Measurements from ENCODE around the gene YES1. TPM values are rescaled to one million over a fixed set of nuclear protein-coding genes. Genes with fewer than 3 reads are reported as not detected.

The YES1 gene
- total and polyA plus RNA-seq, 2 of the 13 experiments (the other 11 are each of a cell fraction or from before 2014, with no cell fraction given) = 17.2 to 70.8 TPM

DNA sequence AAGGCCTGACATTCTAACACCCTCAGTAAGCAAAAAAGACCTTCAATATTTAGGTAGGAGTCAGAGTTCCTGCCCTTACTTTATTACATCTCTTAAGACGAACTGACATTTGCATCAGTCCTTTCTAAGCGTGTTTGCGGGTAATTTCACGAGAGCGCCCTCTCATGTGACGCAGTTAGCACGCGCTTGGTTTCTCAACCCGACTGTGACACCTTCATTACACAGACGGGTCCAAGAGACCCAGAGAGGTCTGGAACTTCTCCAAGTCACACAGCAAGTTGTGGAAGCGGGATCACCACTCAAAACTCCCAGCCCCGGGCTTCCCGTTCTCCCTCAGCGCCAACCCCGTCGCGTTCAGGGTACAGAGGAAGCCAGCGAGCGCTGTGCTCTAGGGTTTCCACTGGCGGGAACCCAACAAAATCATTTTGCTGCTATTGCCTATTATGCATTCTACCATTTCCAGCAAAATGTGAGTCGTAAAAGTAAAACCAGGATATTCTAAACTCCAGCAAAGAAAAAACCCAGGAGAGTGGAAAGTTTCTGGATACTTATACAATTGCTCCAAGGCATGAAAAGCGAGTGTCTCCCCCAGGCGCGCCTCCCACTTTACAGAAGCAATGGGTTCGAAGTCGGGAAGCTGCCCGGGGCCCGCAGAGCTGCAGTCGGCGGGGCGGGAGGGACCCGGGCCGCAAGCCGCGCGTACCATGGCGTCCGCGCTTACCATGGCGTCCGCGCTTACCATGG lies 100.2 kb downstream of the YES1 start (continued):
- TF ChIP-seq, protein P1, sequence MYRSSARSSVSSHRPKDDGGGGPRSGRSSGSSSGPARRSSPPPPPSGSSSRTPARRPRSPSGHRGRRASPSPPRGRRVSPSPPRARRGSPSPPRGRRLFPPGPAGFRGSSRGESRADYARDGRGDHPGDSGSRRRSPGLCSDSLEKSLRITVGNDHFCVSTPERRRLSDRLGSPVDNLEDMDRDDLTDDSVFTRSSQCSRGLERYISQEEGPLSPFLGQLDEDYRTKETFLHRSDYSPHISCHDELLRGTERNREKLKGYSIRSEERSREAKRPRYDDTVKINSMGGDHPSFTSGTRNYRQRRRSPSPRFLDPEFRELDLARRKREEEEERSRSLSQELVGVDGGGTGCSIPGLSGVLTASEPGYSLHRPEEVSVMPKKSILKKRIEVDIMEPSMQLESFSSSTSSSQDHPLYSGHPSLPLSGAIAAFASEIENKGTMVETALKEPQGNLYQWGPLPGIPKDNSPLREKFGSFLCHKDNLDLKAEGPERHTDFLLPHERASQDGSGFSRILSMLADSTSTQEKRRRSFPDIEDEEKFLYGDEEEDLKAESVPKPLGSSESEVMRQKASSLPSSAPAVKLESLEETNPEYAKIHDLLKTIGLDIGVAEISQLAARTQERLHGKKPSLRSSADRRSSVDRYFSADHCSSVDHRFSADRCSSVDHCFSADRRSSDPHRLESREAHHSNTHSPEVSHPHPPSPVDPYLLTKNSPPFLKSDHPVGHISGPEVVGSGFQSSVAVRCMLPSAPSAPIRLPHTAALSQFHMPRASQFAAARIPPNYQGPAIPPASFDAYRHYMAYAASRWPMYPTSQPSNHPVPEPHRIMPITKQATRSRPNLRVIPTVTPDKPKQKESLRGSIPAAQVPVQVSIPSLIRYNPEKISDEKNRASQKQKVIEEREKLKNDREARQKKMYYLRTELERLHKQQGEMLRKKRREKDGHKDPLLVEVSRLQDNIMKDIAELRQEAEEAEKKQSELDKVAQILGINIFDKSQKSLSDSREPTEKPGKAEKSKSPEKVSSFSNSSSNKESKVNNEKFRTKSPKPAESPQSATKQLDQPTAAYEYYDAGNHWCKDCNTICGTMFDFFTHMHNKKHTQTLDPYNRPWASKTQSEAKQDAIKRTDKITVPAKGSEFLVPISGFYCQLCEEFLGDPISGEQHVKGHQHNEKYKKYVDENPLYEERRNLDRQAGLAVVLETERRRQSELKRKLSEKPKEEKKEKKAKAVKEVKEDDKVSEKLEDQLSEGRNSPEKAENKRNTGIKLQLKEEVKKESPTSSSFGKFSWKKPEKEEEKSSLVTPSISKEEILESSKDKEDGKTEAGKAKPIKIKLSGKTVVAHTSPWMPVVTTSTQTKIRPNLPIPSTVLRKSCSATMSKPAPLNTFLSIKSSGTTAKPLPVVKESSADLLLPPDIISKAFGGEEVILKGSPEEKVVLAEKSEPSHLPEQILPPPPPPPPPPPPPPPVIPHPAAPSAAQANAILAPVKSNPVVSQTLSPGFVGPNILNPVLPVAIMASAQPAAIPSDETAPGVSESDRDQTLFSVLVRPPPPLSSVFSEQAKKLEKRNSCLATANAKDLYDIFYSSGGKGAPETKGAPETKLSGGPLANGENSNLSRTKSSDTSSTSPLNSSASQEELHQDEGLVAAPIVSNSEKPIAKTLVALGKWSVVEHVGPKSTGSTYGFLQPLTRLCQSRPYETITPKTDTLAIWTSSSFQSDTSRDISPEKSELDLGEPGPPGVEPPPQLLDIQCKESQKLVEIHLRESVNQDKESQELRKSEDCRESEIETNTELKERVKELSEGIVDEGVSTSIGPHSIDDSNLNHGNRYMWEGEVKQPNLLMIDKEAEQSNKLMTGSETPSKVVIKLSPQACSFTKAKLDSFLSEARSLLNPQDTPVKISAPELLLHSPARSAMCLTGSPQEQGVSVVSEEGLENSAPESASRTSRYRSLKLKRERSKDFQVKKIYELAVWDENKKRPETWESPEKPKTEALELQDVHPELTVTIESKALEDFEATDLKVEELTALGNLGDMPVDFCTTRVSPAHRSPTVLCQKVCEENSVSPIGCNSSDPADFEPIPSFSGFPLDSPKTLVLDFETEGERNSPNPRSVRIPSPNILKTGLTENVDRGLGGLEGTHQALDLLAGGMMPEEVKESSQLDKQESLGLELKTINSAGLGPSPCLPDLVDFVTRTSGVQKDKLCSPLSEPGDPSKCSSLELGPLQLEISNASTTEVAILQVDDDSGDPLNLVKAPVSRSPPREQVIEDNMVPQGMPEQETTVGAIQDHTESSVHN (CRISPR knock-in tag; IDR thresholded peaks at IDR 0.05) = no peak
- TF ChIP-seq HMGA1 (CRISPR knock-in tag; conservative IDR thresholded peaks at IDR 0.05) (no peak), ZNF333 (CRISPR knock-in tag; IDR thresholded peaks at IDR 0.05; ENCODE audit: borderline replicate concordance) (0 out of 2 replicates have a peak, but pooled peaks have one; percentile 6), ZNF280B (CRISPR knock-in tag; IDR thresholded peaks at IDR 0.05; ENCODE audit: borderline replicate concordance) (no peak), EHMT2 (IDR thresholded peaks at IDR 0.05; ENCODE audit: borderline replicate concordance, low read depth, low read length) (no peak), KLF6 (CRISPR knock-in tag; IDR thresholded peaks at IDR 0.05) (no peak; the same call in 1 of the 2 replicates), ZNF18 (CRISPR knock-in tag; IDR thresholded peaks at IDR 0.05; ENCODE audit: insufficient replicate concordance) (no peak), ZNF33B (CRISPR knock-in tag; IDR thresholded peaks at IDR 0.05) (no peak; the same call in 1 of the 2 replicates), ZNF34 (CRISPR knock-in tag; IDR thresholded peaks at IDR 0.05; ENCODE audit: borderline replicate concordance) (peak; percentile 33; the same call in 1 of the 2 replicates), FLYWCH1 (CRISPR knock-in tag; IDR thresholded peaks at IDR 0.05) (no peak), ZBTB46 (CRISPR knock-in tag; IDR thresholded peaks at IDR 0.05; ENCODE audit: borderline replicate concordance) (0 out of 2 replicates have a peak, but pooled peaks have one; percentile 3), ZNF296 (CRISPR knock-in tag; conservative IDR thresholded peaks at IDR 0.05) (no peak)

Data from HepG2 (cell line).